HG03439 (cell line): ENCODE data around the gene LKAAEAR1.

Source experiments
- ATAC-seq: cut with Tn5 transposase; IDR thresholded peaks from one replicate; pipeline ENCODE4 v1.9.1; 2021; ENCODE audit warnings: mild to moderate bottlenecking, moderate library complexity; ENCODE audit not compliant: unreplicated experiment

The LKAAEAR1 gene

DNA sequence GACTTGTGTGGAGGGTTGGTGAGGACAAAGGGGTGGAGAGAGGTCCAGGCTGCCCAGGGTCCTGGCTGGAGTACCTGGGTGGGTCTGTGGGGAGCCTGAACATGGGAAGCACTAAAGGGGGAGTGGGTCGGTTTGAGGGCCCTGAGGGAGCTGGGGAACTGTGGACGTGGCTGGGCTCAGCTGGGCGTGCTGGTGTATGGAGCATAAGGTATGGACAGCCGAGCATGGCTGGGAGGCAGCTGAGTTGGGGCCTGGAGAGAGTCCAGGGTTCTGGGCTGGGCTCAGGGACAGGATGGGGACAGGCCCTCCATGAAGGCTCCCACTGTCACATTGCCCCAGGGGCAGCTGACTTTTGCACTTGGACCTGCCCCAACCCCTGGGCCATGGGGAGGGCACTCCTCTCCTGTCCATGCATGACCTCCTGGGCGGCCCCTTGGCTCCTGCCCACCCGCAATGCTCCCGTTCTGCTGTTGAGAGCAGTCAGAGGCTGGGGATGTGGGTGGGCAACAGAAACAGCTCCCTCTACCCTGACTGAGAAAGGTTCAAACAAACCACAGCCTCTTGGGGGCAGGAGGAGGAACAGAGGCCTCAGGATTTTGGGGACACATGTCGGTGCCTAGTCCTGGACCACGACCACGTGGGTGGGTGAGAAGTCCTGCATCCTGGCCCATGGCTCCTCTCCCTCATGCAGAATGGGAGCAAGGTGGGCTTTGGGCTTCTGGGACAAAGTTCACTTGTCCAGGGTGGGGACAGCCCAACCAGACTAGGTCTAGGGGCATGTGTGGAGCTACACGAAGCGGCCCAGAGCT is 43.8 kb downstream of the LKAAEAR1 start:
- no peak for ATAC-seq

DNA sequence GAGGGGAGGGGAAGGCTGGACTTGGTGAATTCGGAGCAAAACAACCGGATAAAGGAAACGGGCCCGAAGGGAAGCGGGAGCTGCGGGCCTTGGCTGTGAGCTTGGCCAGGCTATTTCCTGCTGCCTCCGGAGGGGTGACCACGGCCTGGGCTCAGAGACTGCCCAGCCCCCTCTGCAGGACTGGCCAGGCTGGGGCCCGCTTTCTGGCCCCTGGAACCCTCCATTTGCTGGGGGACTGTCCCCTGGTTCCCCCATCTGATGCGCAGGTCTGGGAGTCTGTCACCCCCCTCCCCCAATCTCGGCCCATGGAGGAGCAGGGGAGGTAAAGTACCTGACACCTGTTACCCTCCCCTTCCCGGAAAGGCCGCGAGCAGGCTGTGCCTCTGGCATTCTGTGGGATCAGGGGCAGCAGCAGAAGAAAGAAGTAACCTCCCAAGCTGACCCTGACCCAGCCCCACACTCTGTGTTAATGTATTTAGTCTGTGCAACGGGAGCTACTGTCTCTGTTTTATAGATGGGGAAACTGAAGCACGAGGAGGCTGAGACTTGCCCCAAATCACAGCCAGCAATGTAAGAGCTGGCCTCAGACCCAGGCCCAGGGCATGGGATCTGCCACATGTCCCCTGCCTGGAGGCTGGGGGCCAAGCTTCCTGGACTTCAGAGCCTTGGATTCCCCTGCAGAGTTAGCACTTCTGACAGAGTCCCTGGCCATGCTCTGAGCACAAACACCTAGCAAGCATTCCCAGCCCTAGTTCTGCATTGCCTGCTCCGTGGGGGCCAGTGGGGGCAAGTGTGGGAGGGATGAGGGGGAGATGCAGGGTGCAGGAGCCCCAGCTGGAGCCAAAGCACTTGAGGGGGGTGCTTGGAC is 44.7 kb downstream of the LKAAEAR1 start:
- ATAC-seq = no peak

DNA sequence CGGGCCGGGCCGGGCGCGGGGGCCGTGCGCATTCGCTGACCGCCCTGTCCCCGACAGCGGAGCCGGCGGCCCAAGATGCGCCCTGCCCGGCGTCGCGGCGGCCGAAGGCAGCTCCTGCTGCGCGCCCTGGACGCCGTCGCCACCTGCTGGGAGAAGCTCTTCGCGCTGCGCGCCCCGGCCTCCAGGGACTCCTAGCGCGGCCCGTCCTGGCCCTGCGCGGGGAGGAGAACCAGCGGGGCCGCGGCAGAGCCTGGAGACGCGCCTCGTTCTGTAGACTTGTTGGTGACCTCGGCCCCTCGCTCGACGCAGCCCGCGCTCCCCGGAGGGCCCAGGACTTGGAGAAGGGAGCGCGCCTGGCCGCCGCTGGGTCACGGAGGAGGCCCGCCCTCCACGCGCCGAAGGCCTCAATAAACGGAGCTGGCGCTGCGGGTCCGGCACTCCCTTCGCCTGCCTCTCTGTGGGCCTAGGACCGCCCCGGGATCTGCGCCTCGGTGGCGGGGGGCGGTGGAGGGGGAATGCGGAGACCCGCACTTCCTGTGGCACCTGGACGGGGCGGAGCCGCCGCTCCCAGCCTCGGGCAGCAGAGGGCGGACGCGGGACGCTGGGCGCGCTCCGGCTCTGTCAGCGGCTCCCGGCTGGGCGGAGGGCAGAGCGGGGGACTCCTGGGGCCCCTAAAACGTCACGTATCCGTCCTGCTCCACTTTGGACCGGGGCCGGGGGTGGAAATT is 45.5 kb downstream of the LKAAEAR1 start:
- peak; percentile 42 for ATAC-seq

DNA sequence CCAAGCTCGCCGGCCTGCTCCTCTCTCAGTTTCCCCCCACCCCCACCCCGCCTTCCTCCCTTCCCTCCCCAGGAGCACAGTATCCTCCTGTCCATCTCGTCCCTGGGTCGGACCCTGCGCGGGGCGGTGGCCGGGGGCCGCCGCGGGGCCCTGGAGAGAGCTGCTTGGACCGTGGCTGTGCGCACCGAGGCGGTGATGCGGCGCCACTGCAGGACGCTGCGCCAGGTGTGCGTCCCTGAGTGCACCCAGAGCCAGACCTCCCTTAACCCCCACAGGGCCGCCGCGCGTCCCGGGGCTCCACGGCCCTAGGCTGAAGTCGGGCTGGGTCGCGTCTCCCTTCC is 46.0 kb downstream of the LKAAEAR1 start:
- ATAC-seq = peak; percentile 15

DNA sequence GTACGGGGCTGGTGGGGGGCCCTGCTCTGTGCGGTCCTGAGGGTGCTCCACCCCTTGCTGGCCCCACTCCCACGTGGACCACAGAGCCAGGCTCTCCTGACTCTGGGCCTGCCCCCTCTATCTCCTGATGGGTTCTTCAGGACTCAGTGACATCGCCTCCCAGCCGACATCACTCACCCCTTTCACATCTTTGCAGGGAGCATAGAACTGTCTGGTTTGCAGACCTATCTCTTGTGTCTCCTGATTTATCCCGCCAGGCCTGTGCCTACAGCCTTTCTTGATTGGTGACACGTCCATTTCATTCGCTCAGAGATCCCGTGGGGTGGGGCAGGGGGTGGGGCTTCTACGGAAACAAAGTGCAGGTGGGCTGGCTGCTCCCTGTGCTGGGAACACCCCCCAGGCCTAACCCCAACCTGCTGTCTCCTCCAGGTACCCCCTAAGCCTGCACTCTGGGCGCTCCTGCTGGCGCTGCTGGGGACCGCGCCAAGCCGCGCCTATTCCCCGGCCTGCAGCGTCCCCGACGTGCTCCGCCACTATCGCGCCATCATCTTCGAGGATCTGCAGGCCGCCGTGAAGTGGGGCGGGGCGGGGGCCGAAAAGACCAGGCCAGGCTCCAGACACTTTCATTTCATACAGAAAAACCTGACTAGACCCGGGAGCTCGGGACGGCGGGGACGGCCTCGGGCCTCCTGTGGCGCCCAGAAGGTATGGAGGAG is 46.5 kb downstream of the LKAAEAR1 start:
- no peak for ATAC-seq

DNA sequence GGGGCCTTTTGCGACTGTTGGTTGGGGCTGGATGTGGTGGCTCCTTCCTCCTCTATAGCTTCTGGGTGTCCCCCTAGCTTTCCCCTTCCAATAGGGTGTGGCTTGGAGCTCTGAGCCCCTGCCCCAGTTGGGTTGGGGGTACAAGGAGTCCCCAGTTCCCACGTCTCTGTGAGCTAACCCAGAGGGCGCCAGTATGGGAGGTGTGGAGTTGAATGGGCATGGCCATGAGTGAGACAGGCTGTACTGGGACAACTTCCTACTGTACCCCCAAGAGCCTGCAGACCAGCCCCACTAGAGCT is 47.0 kb downstream of the LKAAEAR1 start:
- ATAC-seq = no peak

DNA sequence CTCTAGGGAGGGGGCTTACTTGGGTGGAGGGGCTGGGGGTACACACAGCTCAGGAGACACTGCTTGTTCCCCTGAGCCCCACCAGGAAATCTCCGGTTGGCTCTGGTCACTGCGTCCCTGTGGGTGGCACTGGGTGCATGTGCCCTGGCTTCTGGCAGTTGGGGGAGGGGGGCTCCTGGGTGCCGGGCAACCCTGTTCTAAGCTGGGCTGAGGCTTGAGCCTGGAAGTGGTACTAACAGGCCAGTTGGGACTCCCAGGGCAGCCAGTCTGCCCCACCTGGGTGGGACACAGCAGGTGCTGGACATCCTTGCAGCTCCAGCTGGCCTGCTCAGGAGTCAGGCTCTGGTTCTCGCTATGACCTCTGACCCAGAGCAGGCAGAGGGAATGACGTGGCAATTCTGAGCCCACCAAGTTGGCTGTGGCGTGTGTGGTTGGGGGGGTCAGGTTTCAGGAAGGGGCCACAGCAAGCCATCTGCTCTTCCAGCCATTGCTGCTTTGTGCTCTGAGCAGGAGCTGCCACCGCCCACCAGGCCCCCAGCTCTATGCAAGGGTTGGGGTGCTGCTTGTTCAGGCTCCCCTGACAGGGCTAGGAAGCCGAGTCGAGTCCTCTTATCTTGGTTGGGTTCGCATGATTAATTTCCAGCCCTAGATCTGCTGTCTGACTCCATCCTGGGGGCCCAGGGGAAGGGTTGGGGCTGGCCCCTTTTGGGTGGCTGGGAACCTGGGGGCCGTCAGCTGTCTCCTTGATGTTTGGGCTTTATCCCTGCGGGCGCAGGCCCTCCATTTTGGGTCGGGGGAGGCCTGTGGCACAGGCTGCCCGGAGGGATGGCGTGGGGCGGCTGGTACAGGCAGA is 47.6 kb downstream of the LKAAEAR1 start:
- no peak for ATAC-seq

DNA sequence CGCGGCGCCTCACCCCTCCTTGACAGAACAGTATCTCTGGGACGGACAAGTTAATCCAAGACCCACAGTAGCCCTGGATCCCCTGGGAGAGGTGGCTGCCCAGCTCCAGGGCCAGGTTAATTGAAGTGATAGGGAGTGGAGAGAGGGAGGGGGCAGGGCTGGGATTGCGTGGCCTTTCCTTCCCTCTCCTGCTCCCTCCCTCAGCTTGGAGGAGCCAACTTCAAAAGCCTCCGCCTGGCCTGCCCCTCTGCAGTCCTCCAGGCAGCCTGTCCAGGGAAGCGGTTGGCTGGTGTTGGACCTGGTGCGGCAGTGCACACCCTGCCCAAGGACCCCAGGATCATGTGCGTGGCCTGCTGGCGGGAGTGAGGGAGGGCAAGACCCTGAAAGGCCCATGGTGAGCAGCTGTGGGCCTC is 48.3 kb downstream of the LKAAEAR1 start, which contains the start of gene C20orf204:
TSS of gene C20orf204 (plus strand) at position 250 of the 413 bp plus-strand sequence. CDS start at position 392, 142 bp downstream.
- no peak for ATAC-seq

DNA sequence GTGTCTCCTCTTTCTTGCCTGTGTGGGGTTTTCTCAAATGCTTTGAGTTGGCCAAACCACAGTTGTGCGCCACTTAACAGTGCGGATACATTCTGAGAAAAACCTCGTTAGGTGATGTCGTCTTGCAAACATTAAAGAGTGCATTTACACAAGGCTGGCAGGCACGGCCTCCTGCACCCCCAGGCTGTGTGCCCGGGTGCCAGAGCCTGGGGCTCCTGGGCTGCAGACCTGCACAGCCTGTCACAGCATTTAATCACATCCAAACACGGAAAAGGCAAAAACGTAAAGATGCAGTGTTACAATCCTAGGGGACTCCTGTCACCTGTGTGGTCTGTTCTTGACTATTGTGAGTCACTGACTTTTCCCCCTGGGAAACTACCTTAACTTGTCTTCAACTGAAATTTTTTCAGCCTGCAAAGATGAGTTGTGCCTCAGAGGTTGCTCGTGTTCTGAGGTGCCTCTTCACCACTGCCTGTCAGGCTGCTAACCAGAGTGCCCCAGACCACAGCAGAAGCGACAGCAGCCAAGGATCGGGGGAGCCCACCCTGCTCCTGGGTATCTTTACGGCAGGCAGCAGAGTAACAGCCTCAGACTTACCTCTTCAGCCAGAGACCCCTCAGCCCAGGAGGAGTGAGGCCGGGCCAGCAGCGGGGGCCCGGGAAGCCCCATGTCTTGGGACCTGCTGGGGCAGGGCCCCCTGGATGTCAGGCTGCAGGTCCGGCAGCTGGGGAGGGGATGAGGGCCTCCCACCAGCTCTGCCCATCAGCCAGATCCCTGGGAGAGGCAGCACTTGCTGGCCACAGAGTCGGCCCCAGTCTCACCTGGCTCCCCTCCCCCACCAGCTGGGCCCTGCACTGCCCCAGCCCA is 48.9 kb downstream of the LKAAEAR1 start:
- no peak for ATAC-seq

DNA sequence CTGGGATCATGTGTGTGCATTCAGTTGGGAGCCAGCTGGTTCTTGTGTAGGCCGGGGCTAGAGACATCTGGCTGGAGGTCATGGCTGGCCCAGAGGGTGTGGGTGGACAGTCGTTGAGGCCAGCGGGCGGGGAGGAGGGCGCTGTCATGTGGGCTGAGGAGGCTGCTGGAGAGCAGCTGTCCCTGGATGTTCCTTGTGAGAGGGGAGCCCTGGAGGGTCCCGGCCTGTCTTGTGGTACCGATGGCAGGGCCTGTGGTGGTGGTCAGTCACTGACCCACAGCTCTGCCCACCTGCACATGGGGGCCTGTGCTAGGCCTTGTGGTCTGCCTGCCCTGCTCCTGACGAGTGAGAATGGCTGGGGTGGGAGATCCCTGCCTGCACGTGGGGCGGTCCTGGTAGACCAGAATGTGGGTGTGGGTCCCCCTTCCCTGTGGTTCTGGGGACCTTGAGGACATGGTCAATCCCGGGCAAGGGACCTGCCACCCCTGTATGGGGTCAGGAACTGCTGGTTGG is 50.2 kb downstream of the LKAAEAR1 start:
- ATAC-seq = no peak
